ENCODE results near the gene RARS2.

GRCh38 chr6:87472525-87473418, 117.0 kb downstream of the RARS2 start, which contains the start of gene SLC35A1:
- TF ChIP-seq CTCF (IDR thresholded peaks at IDR 0.05; ENCODE audit: insufficient read depth, low read depth, low read length) = no peak
- no peak for TF ChIP-seq EZH2 (IDR thresholded peaks at IDR 0.05; ENCODE audit: insufficient read depth, low read length)
